Left ventricle myocardium superior (tissue), 1 donor: ENCODE measurements around the gene SEMA6D. TPM values are rescaled to one million over a fixed set of nuclear protein-coding genes. Genes with fewer than 3 reads are reported as not detected.
A peak's percentile ranks its signal among the peaks of the same experiment; 100 is the strongest.

Experiments
- ATAC-seq: fragments of 200-7000 bp; cut with Tn5 transposase; one replicate; pipeline ENCODE4 v1.9.1; 2020; ENCODE audit warnings: mild to moderate bottlenecking, moderate library complexity
- DNase-seq: peaks from one replicate; pipeline ENCODE4 v3.0.0-alpha.2; 2020
- intact Hi-C: fragments of 100-400 bp; cut with micrococcal nuclease; formaldehyde crosslinking; loops from one replicate; pipeline ENCODE4 v1.11.0; 2022
- long read RNA-seq: library from polyadenylated mRNA; unstranded; transcript quantifications from one replicate; pipeline ENCODE4 v2.0.0, GENCODE V29; 2021
- total RNA-seq: library from RNA; stranded (reverse); fragmentation: NEBNext Ultra II Directional; extraction: Animal tissue kit (Norgen Biotek cat#: 25700); gene quantifications from one replicate; pipeline ENCODE4 v1.2.1, GENCODE V29; 2021
- donor health status: DM: no; HTN: yes; CAD: no; lungs with severe emphysema.

Gene SEMA6D
- 19.7 TPM for total RNA-seq
- long read RNA-seq, partial matches to known transcripts, result 3 of 5 reads
- long read RNA-seq, other reads (novel, unspliced or antisense), result 1 of 5 reads

DNA sequence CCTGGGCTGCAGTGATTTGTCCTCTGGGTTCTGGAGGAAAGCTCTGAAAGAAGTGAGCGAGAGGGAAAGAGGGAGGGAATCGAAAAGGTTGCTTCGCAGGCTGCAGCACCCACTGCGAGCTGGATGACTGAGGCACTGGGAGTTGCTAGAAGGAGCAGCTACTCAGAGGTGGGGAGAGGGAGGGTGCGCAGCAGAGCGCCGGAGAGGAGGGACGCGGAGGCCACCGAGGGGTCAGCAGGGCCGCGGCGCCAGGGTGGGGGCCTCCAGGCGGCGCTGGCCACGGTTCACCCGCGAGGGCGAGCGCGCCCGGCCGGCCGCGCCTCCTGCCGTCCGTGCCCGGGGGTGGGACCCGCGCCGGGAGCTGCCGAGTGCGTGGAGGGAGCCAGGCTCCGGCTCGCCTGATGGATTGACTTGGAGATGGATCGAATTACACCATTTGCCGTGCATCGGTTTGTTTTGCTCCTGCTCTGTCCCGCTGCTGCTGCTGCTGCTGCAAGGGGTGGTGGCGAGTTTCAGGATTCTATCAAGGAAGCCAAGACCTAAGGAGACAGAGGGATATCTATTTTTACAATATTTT, at the start of gene SEMA6D:
Gene SEMA6D, plus strand, starts transcription at position 470 of the 577 bp plus-strand sequence. CDS start 42,294 bp downstream, outside the sequence.
- peak; percentile 88 for ATAC-seq
- intact Hi-C loops, result no loop called here

DNA sequence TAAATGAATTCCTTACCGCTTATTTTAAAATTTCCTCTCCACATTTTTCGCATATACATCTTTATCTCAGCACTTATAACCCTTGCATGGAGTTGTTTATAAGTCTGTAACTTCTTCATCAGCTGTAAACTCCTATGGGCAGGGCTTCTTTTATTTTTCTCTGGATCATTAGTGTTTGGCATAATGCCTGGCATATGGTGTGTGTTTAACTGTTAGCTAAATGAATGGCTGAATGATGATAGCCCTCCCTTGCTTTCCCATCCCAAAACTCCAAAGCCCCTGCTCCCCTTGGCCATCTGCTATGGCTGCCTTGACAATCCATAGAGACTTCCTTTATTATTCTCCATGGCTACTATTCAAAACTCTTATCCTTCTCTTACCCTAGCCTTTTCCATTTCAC, 48.1 kb upstream of the SEMA6D start:
- intact Hi-C loops, result no loop called here
- DNase-seq (no peak), ATAC-seq (no peak)

More for the DNA sequence above, at the start of gene SEMA6D:
- peak; percentile 88 for DNase-seq

DNA sequence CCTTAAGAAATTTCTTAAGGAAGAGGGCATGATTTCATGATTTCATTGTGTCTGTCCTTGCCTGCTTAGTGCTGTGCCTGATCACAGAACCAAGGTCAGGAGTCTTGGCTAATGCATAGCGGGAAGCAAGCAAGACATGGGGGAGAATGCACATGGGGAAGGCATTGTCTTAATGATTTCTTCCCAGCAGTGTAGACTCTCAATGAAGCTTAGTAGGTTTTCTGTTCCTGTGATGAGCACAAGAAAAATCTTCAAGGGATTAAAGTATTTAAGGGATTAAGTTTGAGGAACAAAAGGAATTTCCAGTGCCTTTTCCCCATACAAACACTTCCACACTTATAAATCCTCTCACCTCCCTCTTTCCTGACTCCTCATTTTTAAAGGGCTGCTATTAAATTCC, 46.9 kb upstream of the SEMA6D start:
- intact Hi-C loops, result no loop called here
- DNase-seq (no peak), ATAC-seq (no peak)

- intact Hi-C loops, result no loop called here
- DNase-seq (no peak), ATAC-seq (peak; percentile 68)
Observed at GRCh38 chr15:47673232-47673761, 44.0 kb upstream of the SEMA6D start.

DNA sequence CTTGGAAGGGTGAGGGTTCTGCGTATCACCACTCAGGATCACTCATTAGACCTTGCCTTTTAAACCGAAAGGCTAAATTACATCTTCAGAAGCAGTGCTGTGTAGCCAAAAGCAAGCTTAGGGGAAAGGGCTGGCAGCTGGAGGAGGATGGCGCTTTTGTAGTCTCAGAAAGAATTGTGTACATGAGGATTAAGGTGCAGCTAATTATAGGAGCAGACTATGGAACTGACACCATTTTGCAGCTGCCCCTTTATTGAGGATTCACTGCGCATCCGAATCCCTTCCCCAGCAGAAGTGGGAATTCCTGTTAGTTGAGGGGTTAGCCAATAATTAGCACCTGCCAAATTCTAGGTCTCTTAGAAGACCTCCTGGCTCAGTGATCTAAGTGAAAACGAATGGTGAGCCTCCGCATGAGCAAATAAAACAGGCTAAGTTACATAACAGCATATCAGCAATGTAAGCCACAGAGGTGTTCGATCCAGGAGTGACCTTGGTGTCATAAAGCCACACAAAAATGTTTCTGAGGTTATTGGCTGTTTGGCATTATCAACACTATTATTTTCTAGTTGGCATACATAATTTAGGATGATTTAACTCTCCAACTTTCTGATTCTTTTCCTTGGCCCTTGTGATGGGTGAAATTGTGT, 42.6 kb upstream of the SEMA6D start:
- no peak for ATAC-seq
- no peak for DNase-seq
- intact Hi-C loops, result no loop called here

DNA sequence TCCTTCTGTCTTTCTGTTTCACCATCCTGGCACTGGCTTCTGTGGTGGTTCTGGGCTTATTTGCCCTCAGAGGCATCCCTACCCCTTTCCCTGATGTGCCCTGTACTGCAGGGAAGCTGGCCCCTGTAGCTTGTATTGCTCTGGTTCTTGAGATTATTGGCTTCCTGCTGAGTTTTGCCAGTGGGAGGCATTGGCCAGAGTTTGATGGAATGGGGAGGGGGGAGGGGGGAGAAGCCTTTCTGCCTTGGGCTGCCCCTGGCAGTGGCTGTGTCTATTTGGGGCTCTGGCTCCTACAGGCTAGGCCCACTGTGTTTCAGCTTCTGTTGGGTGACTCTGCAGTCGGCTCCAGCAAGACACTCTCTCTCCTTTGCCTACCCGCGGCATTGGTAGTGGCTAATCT, 41.6 kb upstream of the SEMA6D start:
- intact Hi-C loops, result no loop called here
- no peak for DNase-seq
- no peak for ATAC-seq

- intact Hi-C loops, result no loop called here
- no peak for DNase-seq
- no peak for ATAC-seq
Observed at GRCh38 chr15:47678040-47678439, 39.3 kb upstream of the SEMA6D start.

GRCh38 chr15:47682661-47683060, 34.6 kb upstream of the SEMA6D start:
- DNase-seq, result no peak
- no peak for ATAC-seq
- intact Hi-C loops, result no loop called here

- DNase-seq, result no peak
- intact Hi-C loops, result no loop called here
- ATAC-seq, result no peak
Observed at GRCh38 chr15:47685141-47685870, 32.0 kb upstream of the SEMA6D start.

- DNase-seq (no peak), ATAC-seq (no peak)
- intact Hi-C loops, result no loop called here
Observed at GRCh38 chr15:47688573-47689086, 28.7 kb upstream of the SEMA6D start.

DNA sequence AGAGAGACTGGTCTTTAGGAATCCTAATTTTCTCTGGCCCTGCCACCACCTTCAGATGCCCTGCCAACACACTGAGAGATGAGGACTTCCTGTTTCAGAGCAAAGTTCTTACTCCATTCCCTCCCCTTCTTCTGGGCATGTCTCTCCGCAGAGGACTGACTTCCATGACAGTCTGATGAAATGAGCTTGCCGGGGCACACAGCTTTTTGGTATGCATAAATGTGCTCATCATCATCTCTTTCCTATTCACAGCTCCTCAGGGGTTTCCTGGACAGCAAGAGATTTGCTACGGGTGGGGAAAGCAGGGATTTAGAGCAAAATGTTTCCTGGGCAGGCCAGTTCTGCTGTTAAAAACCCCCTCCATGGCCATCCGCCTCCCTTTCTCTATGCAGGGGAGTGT, 27.6 kb upstream of the SEMA6D start:
- no peak for ATAC-seq
- intact Hi-C loops, result no loop called here
- DNase-seq, result no peak

GRCh38 chr15:47691882-47692281, 25.4 kb upstream of the SEMA6D start:
- DNase-seq, result no peak
- intact Hi-C loops, result no loop called here
- ATAC-seq, result no peak

- intact Hi-C loops, result no loop called here
- no peak for ATAC-seq
- DNase-seq, result no peak
Observed at GRCh38 chr15:47696351-47696750, 21.0 kb upstream of the SEMA6D start.

DNA sequence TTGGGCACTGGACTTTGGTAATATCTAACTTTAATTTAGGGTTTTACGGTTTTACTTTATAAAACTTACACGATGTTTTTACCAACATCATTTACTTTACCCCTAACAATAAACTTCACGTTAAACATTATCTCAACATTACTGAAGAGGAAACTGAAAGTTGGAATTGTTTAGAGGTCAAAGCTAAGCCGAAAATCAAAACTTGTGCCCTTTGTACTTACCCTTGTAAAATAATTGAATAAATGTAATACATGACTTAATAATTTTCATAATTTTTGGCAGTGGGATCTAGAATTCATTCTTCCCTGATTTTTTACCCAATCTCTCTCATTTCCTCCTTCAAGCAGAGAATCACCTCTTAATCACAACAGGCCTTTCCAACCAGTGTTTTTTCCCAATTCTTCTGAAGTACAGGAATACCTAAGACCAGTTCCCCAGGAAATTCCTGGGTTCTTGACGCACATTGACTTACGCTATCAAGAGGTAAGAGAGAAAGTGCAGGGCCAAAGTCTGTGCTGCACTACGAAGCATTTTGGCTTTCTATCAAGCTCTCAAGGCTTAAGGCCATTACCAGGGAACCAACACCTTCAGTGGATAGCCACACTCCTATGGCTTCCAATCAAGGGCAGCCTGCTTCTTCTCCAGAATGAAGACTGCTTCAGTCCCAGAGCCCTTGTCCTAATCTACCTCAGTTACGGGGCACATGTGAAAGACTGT, 11.9 kb upstream of the SEMA6D start:
- ATAC-seq (no peak), DNase-seq (no peak)
- intact Hi-C loops, result no loop called here

- no peak for ATAC-seq
- intact Hi-C loops, result no loop called here
- no peak for DNase-seq
Observed at GRCh38 chr15:47707391-47707790, 9.9 kb upstream of the SEMA6D start.

- no peak for DNase-seq
- ATAC-seq, result no peak
- intact Hi-C loops, result no loop called here
Observed at GRCh38 chr15:47708161-47708980, 8.9 kb upstream of the SEMA6D start.

DNA sequence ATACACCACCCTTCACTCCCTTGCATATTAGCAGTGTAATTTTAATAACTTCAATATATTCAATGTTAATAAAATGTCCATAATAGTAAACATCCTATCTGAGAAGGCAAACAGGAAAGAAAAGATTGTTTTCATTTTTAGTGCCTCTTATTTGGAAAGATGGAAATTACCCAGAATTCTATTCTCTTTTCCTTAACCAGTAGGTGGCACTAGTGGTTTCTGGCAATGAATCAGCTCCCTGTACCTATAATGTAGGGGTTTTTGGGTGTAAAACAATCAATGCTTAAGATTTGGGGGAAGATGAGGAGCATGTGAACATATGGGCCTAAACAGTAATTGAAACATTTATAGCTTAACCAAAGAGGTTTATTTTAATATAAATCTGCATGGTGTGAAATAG, 5.7 kb upstream of the SEMA6D start:
- DNase-seq (no peak), ATAC-seq (no peak)

GRCh38 chr15:47715402-47715801, 1.9 kb upstream of the SEMA6D start:
- intact Hi-C loops, result no loop called here
- ATAC-seq (no peak), DNase-seq (no peak)

More for the DNA sequence above, 5.7 kb upstream of the SEMA6D start:
- intact Hi-C loops, result loop anchor here (5.0 kb wide), 1 partner anchor 276 kb away; no protein-coding TSS in a partner anchor
